GM12891 (cell line): ENCODE measurements around the gene TCF25.

Experiments used
- DNase-seq: peaks from one replicate; pipeline ENCODE4 v3.0.0; 2011; ENCODE audit warnings: low spot score; ENCODE audit not compliant: insufficient read length
- FAIRE-seq: peaks from 2 replicates; lab custom pipeline; 2011; peaks lifted over from hg19 to GRCh38; lab: Jason Lieb, UNC
- PAX5 ChIP-seq: IDR thresholded peaks from 2 replicates; pipeline ENCODE4 v1.6.1; 2011; ENCODE audit warnings: low read length, moderate library complexity, mild to moderate bottlenecking; ENCODE audit not compliant: insufficient read depth, severe bottlenecking
- POLR2A ChIP-seq: IDR thresholded peaks from 2 replicates; pipeline ENCODE4 v1.6.1; 2011; ENCODE audit warnings: low read depth, low read length, control low read depth
- POLR2AphosphoS5 ChIP-seq: IDR thresholded peaks from 2 replicates; pipeline ENCODE4 v1.6.1; 2011; ENCODE audit warnings: low read depth, low read length, control low read depth
- POU2F2 ChIP-seq: IDR thresholded peaks from 2 replicates; pipeline ENCODE4 v1.6.1; 2011; ENCODE audit warnings: low read depth, mild to moderate bottlenecking, control low read depth, low read length, moderate library complexity
- SPI1 ChIP-seq: IDR thresholded peaks from 2 replicates; pipeline ENCODE4 v1.6.1; 2011; ENCODE audit warnings: low read depth, low read length, control low read depth
- TAF1 ChIP-seq: IDR thresholded peaks from 2 replicates; pipeline ENCODE4 v1.6.1; 2011; ENCODE audit warnings: low read depth, low read length, control low read depth

TCF25 gene

DNA sequence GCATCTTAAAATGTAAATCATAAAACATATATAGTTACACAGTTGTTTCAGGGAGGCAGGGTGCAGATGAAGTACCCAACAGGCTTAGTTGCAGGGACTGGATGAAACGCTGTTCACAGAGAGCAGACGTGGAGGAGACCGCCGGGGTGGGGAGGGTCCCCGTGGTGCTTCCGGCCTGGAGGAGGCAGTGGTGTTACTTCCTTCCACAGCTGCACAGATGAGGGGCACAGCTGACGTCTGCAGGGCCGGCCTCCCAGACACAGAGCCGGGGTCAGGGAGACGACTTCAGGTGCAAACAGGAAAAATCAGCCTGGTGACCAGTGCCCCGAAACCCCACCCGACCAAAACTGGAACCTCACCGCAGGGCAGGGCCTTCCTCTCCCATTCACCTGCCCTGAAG, 28.0 kb upstream of the TCF25 start:
- FAIRE-seq (peak; percentile 51), DNase-seq (no peak)
- TF ChIP-seq TAF1 (no peak), PAX5 (no peak), POLR2AphosphoS5 (no peak), SPI1 (no peak), POU2F2 (no peak), POLR2A (no peak)

GRCh38 chr16:89847051-89847939, 26.1 kb upstream of the TCF25 start:
- DNase-seq = no peak
- TF ChIP-seq TAF1 = no peak
- no peak for TF ChIP-seq POLR2A
- no peak for TF ChIP-seq POLR2AphosphoS5
- no peak for TF ChIP-seq POU2F2
- no peak for TF ChIP-seq PAX5
- TF ChIP-seq SPI1 = no peak
- no peak for FAIRE-seq

- TF ChIP-seq PAX5 (no peak), POLR2AphosphoS5 (no peak), TAF1 (no peak), POLR2A (no peak), SPI1 (no peak), POU2F2 (no peak)
- no peak for DNase-seq
- no peak for FAIRE-seq
Measured at GRCh38 chr16:89847940-89848297, 25.5 kb upstream of the TCF25 start.

- DNase-seq (no peak), FAIRE-seq (no peak)
- TF ChIP-seq SPI1 (no peak), TAF1 (no peak), POLR2A (no peak), PAX5 (no peak), POU2F2 (no peak), POLR2AphosphoS5 (no peak)
Measured at GRCh38 chr16:89848974-89849373, 24.4 kb upstream of the TCF25 start.

DNA sequence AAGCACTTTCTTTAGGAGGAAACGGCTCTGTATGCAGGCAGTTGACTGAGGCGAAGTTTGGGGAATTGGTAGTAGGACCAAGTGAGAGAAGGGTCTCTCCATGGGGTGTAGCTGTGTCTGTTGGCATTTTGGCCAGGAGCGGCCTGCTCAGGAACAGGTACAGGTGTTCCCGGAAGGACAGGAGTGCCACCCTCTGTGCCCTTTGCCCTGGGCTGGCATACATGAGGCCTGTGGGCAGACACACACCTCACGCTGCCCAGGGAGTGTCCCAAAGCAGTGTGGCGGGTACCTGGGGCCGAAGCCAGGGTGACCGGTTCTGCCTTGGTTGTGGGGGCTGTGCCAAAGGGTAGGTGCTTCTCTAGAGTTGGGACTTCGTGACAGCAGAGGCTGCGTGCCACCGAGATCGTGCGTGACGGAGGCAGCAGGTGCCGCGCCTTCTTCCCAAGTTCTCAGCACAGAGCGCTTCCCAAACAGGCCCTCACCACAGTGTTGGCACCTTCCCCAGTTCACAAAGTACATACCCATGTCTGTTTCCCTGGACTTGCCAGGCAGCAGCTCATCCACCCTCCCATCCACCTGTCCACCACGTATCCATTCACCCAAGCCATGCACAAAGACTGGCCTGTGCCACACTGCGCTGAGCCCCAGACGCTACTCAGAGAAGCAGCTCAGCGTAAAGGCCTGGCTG, 19.9 kb upstream of the TCF25 start:
- FAIRE-seq = no peak
- TF ChIP-seq SPI1 = no peak
- TF ChIP-seq POU2F2 = no peak
- TF ChIP-seq TAF1 = no peak
- no peak for TF ChIP-seq POLR2AphosphoS5
- TF ChIP-seq POLR2A = no peak
- TF ChIP-seq PAX5 = no peak

DNA sequence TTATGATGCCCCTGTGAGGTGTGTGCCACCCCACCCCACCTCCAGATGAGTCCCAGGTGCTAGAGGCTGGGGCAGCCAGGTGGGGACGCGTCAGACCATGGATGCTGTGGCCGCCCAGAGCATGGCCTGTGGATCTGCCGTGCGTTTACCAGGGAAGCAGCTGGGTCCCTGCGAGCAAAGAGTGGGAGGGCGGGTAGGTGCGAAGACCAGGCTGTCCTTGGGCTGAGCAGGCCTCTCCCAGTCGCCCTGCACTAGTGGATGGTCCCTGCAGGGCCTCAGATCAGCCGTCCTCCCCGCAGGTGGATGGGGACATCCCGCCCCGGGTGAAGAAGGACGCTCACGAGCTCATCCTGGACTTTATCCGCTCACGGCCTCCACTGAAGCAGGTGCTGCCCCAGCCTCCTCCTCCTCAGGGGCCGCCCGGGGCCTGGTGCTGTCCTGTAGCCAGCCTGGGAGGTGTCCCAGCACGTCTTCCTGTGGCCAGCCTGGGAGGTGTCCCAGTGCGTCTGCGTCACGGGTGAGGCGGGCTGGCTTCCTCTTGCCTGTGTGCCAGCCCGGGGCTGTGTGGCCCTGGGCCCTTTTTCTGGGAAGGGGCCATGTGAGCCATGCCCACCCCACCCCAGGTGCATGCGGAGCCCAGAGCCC, 18.0 kb upstream of the TCF25 start:
- DNase-seq (no peak), FAIRE-seq (no peak)
- TF ChIP-seq POLR2A = no peak
- TF ChIP-seq TAF1 = no peak
- TF ChIP-seq POLR2AphosphoS5 = no peak
- no peak for TF ChIP-seq PAX5
- no peak for TF ChIP-seq SPI1
- TF ChIP-seq POU2F2 = no peak

More for the DNA sequence above, 19.9 kb upstream of the TCF25 start:
- DNase-seq = no peak

DNA sequence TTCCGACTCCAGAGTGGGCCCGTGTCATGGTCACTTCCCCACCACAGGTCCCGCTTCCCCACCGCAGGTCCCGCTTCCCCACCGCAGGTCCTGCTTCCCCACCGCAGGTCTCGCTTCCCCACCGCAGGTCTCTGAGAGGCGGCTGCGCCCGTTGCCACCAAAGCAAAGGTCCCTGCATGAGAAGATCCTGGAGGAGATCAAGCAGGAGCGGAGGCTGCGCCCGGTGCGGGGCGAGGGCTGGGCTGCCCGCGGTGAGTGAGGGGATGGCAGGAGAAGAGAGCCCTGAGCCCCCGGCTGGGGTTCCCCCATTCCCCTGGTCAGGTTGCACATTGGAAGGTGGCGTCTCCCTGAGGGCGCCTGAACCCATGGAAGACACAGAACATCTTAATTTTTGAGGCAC, 17.4 kb upstream of the TCF25 start:
- no peak for DNase-seq
- TF ChIP-seq POLR2AphosphoS5 = no peak
- TF ChIP-seq POU2F2 = no peak
- no peak for FAIRE-seq

DNA sequence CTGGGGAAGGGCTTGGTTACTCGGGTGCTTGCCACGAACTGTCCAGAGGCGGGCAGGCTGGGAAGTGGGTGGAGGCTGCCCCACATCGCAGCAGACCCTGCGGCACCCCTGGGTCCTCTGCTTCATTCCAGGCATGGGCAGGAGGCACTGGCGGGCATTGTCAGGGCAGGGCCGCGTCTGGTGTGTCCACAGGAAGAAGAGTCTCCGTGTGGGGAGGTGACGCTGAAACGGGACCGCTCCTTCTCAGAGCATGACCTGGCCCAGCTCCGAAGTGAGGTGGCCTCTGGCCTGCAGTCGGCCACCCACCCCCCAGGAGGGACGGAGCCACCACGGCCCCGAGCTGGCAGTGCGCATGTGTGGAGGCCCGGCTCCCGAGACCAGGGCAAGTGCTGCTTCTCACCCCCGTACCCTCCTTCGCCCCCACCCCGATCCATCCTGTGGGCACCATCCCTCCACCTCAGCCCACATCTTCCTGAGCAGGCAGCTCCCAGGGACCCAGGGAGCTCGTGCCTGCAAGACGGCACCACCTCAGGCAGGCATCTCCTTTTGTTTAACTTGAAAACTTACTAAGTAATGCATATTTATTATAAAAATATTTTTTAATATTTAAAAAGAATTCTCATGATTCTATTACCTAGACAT, 14.3 kb upstream of the TCF25 start:
- DNase-seq = no peak
- FAIRE-seq = no peak
- no peak for TF ChIP-seq POLR2AphosphoS5
- no peak for TF ChIP-seq POLR2A
- TF ChIP-seq PAX5 = no peak
- TF ChIP-seq TAF1 = no peak
- no peak for TF ChIP-seq SPI1
- TF ChIP-seq POU2F2 = no peak
